ENCODE measurements around the gene PHOX2A. TPM values are rescaled to one million over a fixed set of nuclear protein-coding genes. Genes with fewer than 3 reads are reported as not detected.
"Not testable (repeated sequence)": the region's sequence is repeated elsewhere in the genome, so short reads cannot be mapped to it uniquely, and the experiment has no call there.

PHOX2A gene
- total RNA-seq, 1 experiment from 2014 or later, result not detected

GRCh38 chr11:72204886-72205285 lies 39.1 kb downstream of the PHOX2A start:
- H3K27me3 ChIP-seq (ENCODE audit: low read length), result no peaks in the 10 kb centered on the region; the same call in 1 of the 2 replicates
- H3K9ac ChIP-seq (ENCODE audit: low read length), result no peak overlapping the region
- peaks cover 5% of the 10 kb centered on the region for H3F3A ChIP-seq (ENCODE audit: low read length, unreplicated experiment)
- no peak for DNase-seq
- no peaks in the 10 kb centered on the region for H3K9me3 ChIP-seq (ENCODE audit: low read length)
- no peak overlapping the region for H3K4me3 ChIP-seq (ENCODE audit: low read length)
- H3K36me3 ChIP-seq (ENCODE audit: low read depth, low read length), result no peaks in the 10 kb centered on the region
- no peaks in the 10 kb centered on the region for H4K20me1 ChIP-seq (ENCODE audit: low read length)
- ChIA-PET CTCF (no interaction called here), POLR2A (ENCODE audit: unreplicated experiment) (no interaction called here)
- no peak overlapping the region for H3K27ac ChIP-seq (ENCODE audit: low read length)
- no peaks in the 10 kb centered on the region for H3K79me2 ChIP-seq (ENCODE audit: low read length)
- no peak overlapping the region for H2AFZ ChIP-seq (ENCODE audit: low read length)
- H3K9me2 ChIP-seq (replicated peaks; ENCODE audit: low read length), result no peaks in the 10 kb centered on the region
- no peak overlapping the region for H3K4me2 ChIP-seq (ENCODE audit: low read length)
- BruUV-seq (replicated peaks), result no TSS peak
- no peak for ATAC-seq
- TF ChIP-seq EZH2 (IDR thresholded peaks at IDR 0.05; ENCODE audit: low read length, unreplicated experiment) (no peak), CTCF (conservative IDR thresholded peaks at IDR 0.05; ENCODE audit: low read depth, low read length) (no peak), EZH2phosphoT487 (IDR thresholded peaks at IDR 0.05; ENCODE audit: borderline replicate concordance, low read length) (no peak)
- no peaks in the 10 kb centered on the region for H3K4me1 ChIP-seq (ENCODE audit: insufficient read depth, low read length)
- intact Hi-C loops (cut with micrococcal nuclease), result no loop called here

- Histone ChIP-seq H3K79me2 (ENCODE audit: low read length) (no peaks in the 10 kb centered on the region), H3K9me2 (replicated peaks; ENCODE audit: low read length) (no peaks in the 10 kb centered on the region), H3K4me3 (ENCODE audit: low read length) (no peak overlapping the region), H3K36me3 (ENCODE audit: low read depth, low read length) (no peaks in the 10 kb centered on the region), H3K27me3 (ENCODE audit: low read length) (no peaks in the 10 kb centered on the region), H3F3A (ENCODE audit: low read length, unreplicated experiment) (peaks cover 5% of the 10 kb centered on the region), H3K4me1 (ENCODE audit: insufficient read depth, low read length) (no peaks in the 10 kb centered on the region), H3K4me2 (ENCODE audit: low read length) (no peak overlapping the region), H4K20me1 (ENCODE audit: low read length) (no peaks in the 10 kb centered on the region), H3K27ac (ENCODE audit: low read length) (no peak overlapping the region), H2AFZ (ENCODE audit: low read length) (no peak overlapping the region), H3K9me3 (ENCODE audit: low read length) (no peaks in the 10 kb centered on the region), H3K9ac (ENCODE audit: low read length) (no peak overlapping the region)
- DNase-seq, result peak; percentile 47
- POLR2A ChIA-PET (ENCODE audit: unreplicated experiment), result no interaction called here
- TF ChIP-seq EZH2 (IDR thresholded peaks at IDR 0.05; ENCODE audit: low read length, unreplicated experiment) (no peak), EZH2phosphoT487 (IDR thresholded peaks at IDR 0.05; ENCODE audit: borderline replicate concordance, low read length) (no peak), CTCF (conservative IDR thresholded peaks at IDR 0.05; ENCODE audit: low read depth, low read length) (no peak)
- CTCF ChIA-PET, result no interaction called here
- BruUV-seq (replicated peaks), result no TSS peak
- ATAC-seq, result peak; percentile 35
- intact Hi-C loops (cut with micrococcal nuclease), result no loop called here
These were observed 40.8 kb downstream of the PHOX2A start for GRCh38 chr11:72203163-72203562.

- H3K36me3 ChIP-seq (ENCODE audit: low read depth, low read length), result no peaks in the 10 kb centered on the region
- intact Hi-C loops (cut with micrococcal nuclease), result no loop called here
- no peak for DNase-seq
- no peak for TF ChIP-seq CTCF (conservative IDR thresholded peaks at IDR 0.05; ENCODE audit: low read depth, low read length)
- TF ChIP-seq EZH2phosphoT487 (IDR thresholded peaks at IDR 0.05; ENCODE audit: borderline replicate concordance, low read length), result no peak
- no peak for TF ChIP-seq EZH2 (IDR thresholded peaks at IDR 0.05; ENCODE audit: low read length, unreplicated experiment)
- no TSS peak for BruUV-seq (replicated peaks)
- no peak overlapping the region for H3K27ac ChIP-seq (ENCODE audit: low read length)
- H3K9me2 ChIP-seq (replicated peaks; ENCODE audit: low read length), result no peaks in the 10 kb centered on the region
- peaks cover 5% of the 10 kb centered on the region for H3F3A ChIP-seq (ENCODE audit: low read length, unreplicated experiment)
- H3K79me2 ChIP-seq (ENCODE audit: low read length), result no peaks in the 10 kb centered on the region
- no peak overlapping the region for H2AFZ ChIP-seq (ENCODE audit: low read length)
- H4K20me1 ChIP-seq (ENCODE audit: low read length), result no peaks in the 10 kb centered on the region
- H3K9ac ChIP-seq (ENCODE audit: low read length), result no peak overlapping the region
- no peak overlapping the region for H3K4me2 ChIP-seq (ENCODE audit: low read length)
- H3K9me3 ChIP-seq (ENCODE audit: low read length), result no peaks in the 10 kb centered on the region
- H3K27me3 ChIP-seq (ENCODE audit: low read length), result no peaks in the 10 kb centered on the region
- no peak overlapping the region for H3K4me3 ChIP-seq (ENCODE audit: low read length)
- CTCF ChIA-PET, result no interaction called here
- ATAC-seq, result no peak
- no peaks in the 10 kb centered on the region for H3K4me1 ChIP-seq (ENCODE audit: insufficient read depth, low read length)
- POLR2A ChIA-PET (ENCODE audit: unreplicated experiment), result no interaction called here
These were observed 41.4 kb downstream of the PHOX2A start for GRCh38 chr11:72202571-72202970.

- H3K4me2 ChIP-seq (ENCODE audit: low read length); ATAC-seq; H3K4me3 ChIP-seq (ENCODE audit: low read length); CTCF ChIA-PET; BruUV-seq (replicated peaks); H3K79me2 ChIP-seq (ENCODE audit: low read length); H3K9me3 ChIP-seq (ENCODE audit: low read length); H3K4me1 ChIP-seq (ENCODE audit: insufficient read depth, low read length); H4K20me1 ChIP-seq (ENCODE audit: low read length); H3K27ac ChIP-seq (ENCODE audit: low read length); H3K9ac ChIP-seq (ENCODE audit: low read length); H3K27me3 ChIP-seq (ENCODE audit: low read length); DNase-seq; H3K9me2 ChIP-seq (replicated peaks; ENCODE audit: low read length); H2AFZ ChIP-seq (ENCODE audit: low read length); POLR2A ChIA-PET (ENCODE audit: unreplicated experiment); H3F3A ChIP-seq (ENCODE audit: low read length, unreplicated experiment); H3K36me3 ChIP-seq (ENCODE audit: low read depth, low read length); intact Hi-C loops (cut with micrococcal nuclease): not testable (repeated sequence)
These were observed 42.5 kb downstream of the PHOX2A start for GRCh38 chr11:72201445-72201844.
